Left ventricle myocardium inferior (tissue), 1 donor: Measurements from ENCODE around the gene HMGCL. TPM values are rescaled to one million over a fixed set of nuclear protein-coding genes. Genes with fewer than 3 reads are reported as not detected.

Experiments
- DNase-seq: peaks from one replicate; pipeline ENCODE4 v3.0.0-alpha.2; 2020
- H3K27ac ChIP-seq: fragments of 200-600 bp; replicated peaks from 2 replicates; pipeline ENCODE4 v1.8.0; 2021
- H3K27me3 ChIP-seq: fragments of 200-600 bp; 2 replicates; pipeline ENCODE4 v1.8.0; 2021; ENCODE audit warnings: low read depth
- H3K36me3 ChIP-seq: fragments of 200-600 bp; 2 replicates; pipeline ENCODE4 v1.8.0; 2021
- H3K4me1 ChIP-seq: fragments of 200-600 bp; 2 replicates; pipeline ENCODE4 v1.8.0; 2021
- H3K4me3 ChIP-seq: fragments of 200-600 bp; 2 replicates; pipeline ENCODE4 v1.8.0; 2021; ENCODE audit warnings: mild to moderate bottlenecking, moderate library complexity
- H3K9me3 ChIP-seq: fragments of 200-600 bp; replicated peaks from 2 replicates; pipeline ENCODE4 v1.8.0; 2021
- intact Hi-C: fragments of 100-400 bp; cut with micrococcal nuclease; formaldehyde crosslinking; loops from one replicate; pipeline ENCODE4 v1.11.0; 2022
- total RNA-seq: library from RNA; stranded (reverse); fragmentation: NEBNext Ultra II Directional; extraction: Animal tissue kit (Norgen Biotek cat#: 25700); gene quantifications from one replicate; pipeline ENCODE4 v1.2.1, GENCODE V29; 2021
- TF ChIP-seq, protein P1 (sequence below): fragments of 200-600 bp; IDR thresholded peaks from 2 replicates; pipeline ENCODE4 v1.8.0; 2021; ENCODE audit warnings: antibody characterized with exemption, mild to moderate bottlenecking, borderline replicate concordance
- donor health status: DM: no; HTN: yes; CAD: no; lungs with severe emphysema.

The HMGCL gene
- total RNA-seq, 1 donor from 2014 or later: 31.9 TPM

DNA sequence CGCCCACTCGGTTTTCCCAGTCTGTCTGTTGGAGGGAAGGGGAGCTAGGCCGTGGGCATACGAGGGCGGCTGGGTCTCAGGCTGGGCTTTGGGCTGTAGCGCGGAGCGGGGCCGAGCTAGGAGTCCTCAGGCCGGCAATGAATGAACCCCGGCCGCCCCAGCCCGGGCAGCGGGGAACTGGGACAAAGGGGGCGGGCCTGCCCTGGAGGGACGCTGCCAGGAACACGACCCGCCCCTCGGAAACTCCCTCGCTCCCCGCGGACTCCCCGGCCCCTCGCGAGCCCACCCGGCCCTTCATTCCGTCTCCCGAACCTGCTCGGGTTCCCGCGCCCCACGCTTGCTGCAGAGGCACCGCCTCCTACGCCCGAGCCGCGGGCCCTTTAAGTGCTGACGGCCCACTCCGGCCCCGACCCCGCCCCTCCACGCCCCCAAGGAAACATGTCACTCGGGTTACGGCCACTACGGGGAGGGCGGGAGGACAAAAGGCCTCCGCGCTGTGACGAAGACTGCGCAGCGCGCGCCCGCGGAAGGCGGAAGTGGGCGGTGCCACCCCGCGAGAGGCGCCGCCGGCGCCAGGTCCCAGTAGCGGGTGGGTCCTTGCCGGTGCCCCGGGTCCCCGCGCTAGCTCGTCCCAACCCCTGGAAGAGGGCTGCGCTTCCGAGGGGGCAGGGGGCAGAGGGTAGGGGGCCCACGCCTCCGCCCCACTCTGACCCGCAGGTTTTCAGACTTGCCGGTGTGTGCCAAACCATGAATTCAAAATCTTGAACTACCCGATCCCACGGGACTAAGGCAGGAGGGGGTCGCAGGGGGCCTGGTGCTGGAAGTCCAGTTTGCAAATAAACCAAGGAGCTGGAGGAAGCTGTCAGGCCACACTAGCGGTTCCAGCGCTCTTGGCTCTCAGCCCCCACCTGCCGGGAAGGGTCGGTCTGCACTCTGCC, 24.6 kb downstream of the HMGCL start, which contains the start of gene GALE:
TSS of gene GALE (minus strand) at position 355 of the 938 bp plus-strand sequence. CDS start 1,747 bp downstream, outside the sequence.
- intact Hi-C loops: no loop called here
- no peaks in the 10 kb centered on the region for H3K9me3 ChIP-seq
- peak; percentile 98 for DNase-seq
- peaks cover 41% of the 10 kb centered on the region for H3K4me1 ChIP-seq
- H3K36me3 ChIP-seq: peaks cover 17% of the 10 kb centered on the region
- H3K4me3 ChIP-seq: peak within 1 kb of the TSS; percentile 97
- peak within 1 kb of the TSS; percentile 98 for H3K27ac ChIP-seq
- TF ChIP-seq, protein P1, sequence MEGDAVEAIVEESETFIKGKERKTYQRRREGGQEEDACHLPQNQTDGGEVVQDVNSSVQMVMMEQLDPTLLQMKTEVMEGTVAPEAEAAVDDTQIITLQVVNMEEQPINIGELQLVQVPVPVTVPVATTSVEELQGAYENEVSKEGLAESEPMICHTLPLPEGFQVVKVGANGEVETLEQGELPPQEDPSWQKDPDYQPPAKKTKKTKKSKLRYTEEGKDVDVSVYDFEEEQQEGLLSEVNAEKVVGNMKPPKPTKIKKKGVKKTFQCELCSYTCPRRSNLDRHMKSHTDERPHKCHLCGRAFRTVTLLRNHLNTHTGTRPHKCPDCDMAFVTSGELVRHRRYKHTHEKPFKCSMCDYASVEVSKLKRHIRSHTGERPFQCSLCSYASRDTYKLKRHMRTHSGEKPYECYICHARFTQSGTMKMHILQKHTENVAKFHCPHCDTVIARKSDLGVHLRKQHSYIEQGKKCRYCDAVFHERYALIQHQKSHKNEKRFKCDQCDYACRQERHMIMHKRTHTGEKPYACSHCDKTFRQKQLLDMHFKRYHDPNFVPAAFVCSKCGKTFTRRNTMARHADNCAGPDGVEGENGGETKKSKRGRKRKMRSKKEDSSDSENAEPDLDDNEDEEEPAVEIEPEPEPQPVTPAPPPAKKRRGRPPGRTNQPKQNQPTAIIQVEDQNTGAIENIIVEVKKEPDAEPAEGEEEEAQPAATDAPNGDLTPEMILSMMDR: no peak
- no peaks in the 10 kb centered on the region for H3K27me3 ChIP-seq

DNA sequence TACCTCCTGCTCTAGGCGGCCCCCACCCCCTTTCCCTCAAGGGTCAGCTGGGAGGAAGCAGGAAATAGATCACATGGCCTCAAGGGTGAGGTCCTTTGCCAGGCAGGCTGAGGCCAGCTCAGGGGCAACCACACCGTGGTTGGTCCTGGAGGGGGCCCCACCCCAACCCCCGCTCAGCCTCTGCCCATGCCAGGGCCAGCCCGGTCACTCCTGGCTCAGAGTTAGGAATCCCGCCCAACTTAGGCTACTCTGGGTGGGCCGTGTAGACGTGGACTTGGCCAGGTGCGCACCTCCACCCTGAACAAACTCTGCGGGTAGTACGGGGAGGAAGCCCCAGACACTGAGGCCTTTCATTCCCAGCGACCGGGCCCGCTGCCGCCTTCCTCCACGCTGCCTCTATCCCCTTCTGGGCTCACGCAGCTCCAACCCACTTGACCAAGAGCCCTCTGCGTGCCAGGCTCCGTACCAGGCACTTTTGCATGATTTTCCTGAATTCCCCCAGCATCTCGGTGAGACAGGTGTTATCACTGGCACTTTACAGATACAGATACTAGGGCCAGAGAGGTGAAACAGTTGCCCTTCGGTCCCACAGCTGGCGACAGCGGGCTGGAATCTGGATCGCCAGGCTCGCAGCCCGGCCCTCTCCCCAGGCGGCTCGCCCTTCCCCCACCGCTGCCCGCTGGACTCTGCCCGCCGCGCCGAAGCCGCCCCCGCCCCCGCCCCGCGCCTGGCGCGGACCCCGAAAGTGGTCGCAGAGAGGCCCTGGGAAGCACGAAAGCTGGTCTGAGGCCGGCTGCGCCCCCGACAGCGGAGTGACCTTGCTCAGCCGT, 25.4 kb downstream of the HMGCL start:
- peaks cover 41% of the 10 kb centered on the region for H3K4me1 ChIP-seq
- peak; percentile 21 for DNase-seq
- intact Hi-C loops: no loop called here

DNA sequence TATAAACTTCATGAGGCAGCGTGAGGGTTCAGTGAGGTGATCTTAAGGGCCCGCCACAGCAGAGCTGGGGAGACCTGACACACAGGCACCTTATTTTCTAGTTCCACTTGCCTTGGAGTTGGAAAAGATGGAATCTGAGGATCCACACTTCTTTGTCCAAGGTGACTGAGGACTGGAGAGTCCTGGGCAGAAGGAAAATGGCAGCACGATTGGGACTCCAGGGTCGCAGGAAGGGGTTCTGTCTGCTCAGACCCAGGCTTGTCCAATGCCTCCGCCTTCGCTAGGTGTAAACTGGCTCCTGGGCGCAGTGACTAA, 26.0 kb downstream of the HMGCL start:
- peaks cover 41% of the 10 kb centered on the region for H3K4me1 ChIP-seq
- intact Hi-C loops: no loop called here
- no peaks in the 10 kb centered on the region for H3K27me3 ChIP-seq
- H3K9me3 ChIP-seq: no peaks in the 10 kb centered on the region
- peak overlapping the region; percentile 98 for H3K27ac ChIP-seq
- peak overlapping the region; percentile 97 for H3K4me3 ChIP-seq
- DNase-seq: no peak
- H3K36me3 ChIP-seq: peaks cover 26% of the 10 kb centered on the region
- TF ChIP-seq, protein P1: no peak

More for the DNA sequence above, 25.4 kb downstream of the HMGCL start:
- Histone ChIP-seq H3K36me3 (peaks cover 24% of the 10 kb centered on the region), H3K9me3 (no peaks in the 10 kb centered on the region), H3K27me3 (no peaks in the 10 kb centered on the region), H3K27ac (peak overlapping the region; percentile 98), H3K4me3 (peak overlapping the region; percentile 97)
- TF ChIP-seq, protein P1: no peak

DNA sequence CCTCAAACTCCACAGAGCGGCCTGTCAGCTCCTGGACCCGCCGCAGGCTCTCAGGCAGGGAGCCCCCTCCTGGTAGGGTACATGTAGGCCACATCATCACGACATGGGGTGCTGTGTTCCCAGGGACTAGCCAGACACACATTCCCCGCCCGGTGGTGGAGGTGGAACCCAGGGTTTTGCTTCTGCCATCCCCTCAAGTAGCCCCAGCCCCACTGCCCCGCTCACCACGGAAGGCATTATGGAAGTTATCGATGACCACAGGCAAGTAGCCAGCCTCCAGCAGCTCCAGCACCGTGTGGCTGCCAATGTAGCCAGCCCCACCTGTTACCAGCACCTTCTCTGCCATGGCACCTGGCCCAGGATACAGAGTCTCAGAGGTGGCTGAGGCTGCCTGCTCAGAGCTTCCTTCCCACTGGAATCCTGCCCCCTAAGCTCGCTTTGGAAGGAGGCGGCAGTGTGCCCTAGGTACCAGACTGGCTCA, 26.5 kb downstream of the HMGCL start:
- DNase-seq: no peak
- peaks cover 42% of the 10 kb centered on the region for H3K4me1 ChIP-seq
- intact Hi-C loops: no loop called here
- H3K27ac ChIP-seq: peak overlapping the region; percentile 98
- H3K9me3 ChIP-seq: no peaks in the 10 kb centered on the region
- peak overlapping the region; percentile 97 for H3K4me3 ChIP-seq
- peaks cover 26% of the 10 kb centered on the region for H3K36me3 ChIP-seq
- TF ChIP-seq, protein P1: no peak
- H3K27me3 ChIP-seq: no peaks in the 10 kb centered on the region
